C4-2B (cell line): Measurements from ENCODE around the gene SRF.

ENCODE experiments used
- CTCF ChIP-seq: fragments of 450-650 bp; conservative IDR thresholded peaks from 2 replicates; pipeline ENCODE4 v1.5.1; 2017; ENCODE audit warnings: mild to moderate bottlenecking
- ZFX ChIP-seq: fragments of 450-650 bp; IDR thresholded peaks from 2 replicates; pipeline ENCODE4 v1.6.1; 2017

GRCh38 chr6:43186706-43187105 lies 15.6 kb downstream of the SRF start:
- TF ChIP-seq ZFX = no peak
- no peak for TF ChIP-seq CTCF
